Hepatocyte (in vitro differentiated cells): ENCODE measurements around the gene SRRM2. TPM values are rescaled to one million over a fixed set of nuclear protein-coding genes. Genes with fewer than 3 reads are reported as not detected.

Experiments
- DNase-seq: peaks from one replicate; pipeline ENCODE4 v3.0.0-alpha.2; 2016; ENCODE audit warnings: low spot score
- H2AFZ ChIP-seq: fragments of 200-600 bp; sonication (generic); 2 replicates; pipeline ENCODE4 v1.6.0; 2016; ENCODE audit warnings: antibody characterized with exemption, mild to moderate bottlenecking
- H3K27ac ChIP-seq: fragments of 200-600 bp; sonication (generic); 2 replicates; pipeline ENCODE4 v1.5.1; 2016; ENCODE audit warnings: mild to moderate bottlenecking
- H3K27me3 ChIP-seq: fragments of 200-600 bp; sonication (generic); 2 replicates; pipeline ENCODE4 v1.6.1; 2016
- H3K36me3 ChIP-seq: fragments of 200-600 bp; sonication (generic); replicated peaks from 2 replicates; pipeline ENCODE4 v1.5.1; 2016; ENCODE audit warnings: low read depth; ENCODE audit not compliant: insufficient read depth
- H3K4me1 ChIP-seq: fragments of 200-600 bp; sonication (generic); 2 replicates; pipeline ENCODE4 v1.5.1; 2016; ENCODE audit warnings: mild to moderate bottlenecking, moderate library complexity; ENCODE audit not compliant: insufficient read depth
- H3K4me2 ChIP-seq: fragments of 200-600 bp; sonication (generic); 2 replicates; pipeline ENCODE4 v1.6.0; 2016
- H3K4me3 ChIP-seq: fragments of 200-600 bp; sonication (generic); 2 replicates; pipeline ENCODE4 v1.5.1; 2016; ENCODE audit warnings: mild to moderate bottlenecking
- H3K79me2 ChIP-seq: fragments of 200-600 bp; sonication (generic); 2 replicates; pipeline ENCODE4 v1.6.0; 2017; ENCODE audit warnings: mild to moderate bottlenecking
- H3K9me2 ChIP-seq: fragments of 200-600 bp; sonication (generic); replicated peaks from 2 replicates; pipeline ENCODE4 v1.6.0; 2017; ENCODE audit warnings: mild to moderate bottlenecking; ENCODE audit not compliant: insufficient read depth
- H3K9me3 ChIP-seq: fragments of 200-600 bp; sonication (generic); 2 replicates; pipeline ENCODE4 v1.5.1; 2016; ENCODE audit warnings: low read depth, mild to moderate bottlenecking
- H4K20me1 ChIP-seq: fragments of 200-600 bp; sonication (generic); 2 replicates; pipeline ENCODE4 v1.6.0; 2016; ENCODE audit warnings: mild to moderate bottlenecking; ENCODE audit not compliant: insufficient read depth, poor library complexity, severe bottlenecking
- EZH2 ChIP-seq: fragments of 200-600 bp; sonication (generic); IDR thresholded peaks from 2 replicates; pipeline ENCODE4 v1.6.1; 2016; ENCODE audit warnings: antibody characterized with exemption, mild to moderate bottlenecking, borderline replicate concordance
- EZH2phosphoT487 ChIP-seq: fragments of 200-600 bp; sonication (generic); IDR thresholded peaks from one replicate; pipeline ENCODE4 v1.6.1; 2018; ENCODE audit warnings: antibody characterized with exemption, mild to moderate bottlenecking, low read depth, moderate library complexity; ENCODE audit not compliant: unreplicated experiment, severe bottlenecking
- WGBS: methylation state at CpG from one replicate; pipeline ENCODE4 v1.1.6; 2016; ENCODE audit warnings: low lambda C conversion rate; ENCODE audit errors: missing lambda C conversion rate; 5-methylcytosine and 5-hydroxymethylcytosine counted together
- polyA plus RNA-seq: library from polyadenylated mRNA; unstranded; fragments of >200 nt; fragmentation: Nextera tagmentation; extraction: Ambion mirVana; gene quantifications from 2 replicates; pipeline ENCODE4 v1.2.1, GENCODE V29; 2016
- total RNA-seq: library from RNA; depleted of rRNA; stranded (reverse); fragments of >200 nt; gene quantifications from 2 replicates; pipeline ENCODE4 v1.2.3, GENCODE V29; 2014
- TF ChIP-seq, protein P1 (sequence below): fragments of 200-600 bp; sonication (generic); IDR thresholded peaks from 2 replicates; pipeline ENCODE4 v1.5.1; 2016; ENCODE audit warnings: antibody characterized with exemption, mild to moderate bottlenecking; ENCODE audit not compliant: poor library complexity

The SRRM2 gene
- total and polyA plus RNA-seq, 2 experiments from 2014 or later, result 142 to 403 TPM

DNA sequence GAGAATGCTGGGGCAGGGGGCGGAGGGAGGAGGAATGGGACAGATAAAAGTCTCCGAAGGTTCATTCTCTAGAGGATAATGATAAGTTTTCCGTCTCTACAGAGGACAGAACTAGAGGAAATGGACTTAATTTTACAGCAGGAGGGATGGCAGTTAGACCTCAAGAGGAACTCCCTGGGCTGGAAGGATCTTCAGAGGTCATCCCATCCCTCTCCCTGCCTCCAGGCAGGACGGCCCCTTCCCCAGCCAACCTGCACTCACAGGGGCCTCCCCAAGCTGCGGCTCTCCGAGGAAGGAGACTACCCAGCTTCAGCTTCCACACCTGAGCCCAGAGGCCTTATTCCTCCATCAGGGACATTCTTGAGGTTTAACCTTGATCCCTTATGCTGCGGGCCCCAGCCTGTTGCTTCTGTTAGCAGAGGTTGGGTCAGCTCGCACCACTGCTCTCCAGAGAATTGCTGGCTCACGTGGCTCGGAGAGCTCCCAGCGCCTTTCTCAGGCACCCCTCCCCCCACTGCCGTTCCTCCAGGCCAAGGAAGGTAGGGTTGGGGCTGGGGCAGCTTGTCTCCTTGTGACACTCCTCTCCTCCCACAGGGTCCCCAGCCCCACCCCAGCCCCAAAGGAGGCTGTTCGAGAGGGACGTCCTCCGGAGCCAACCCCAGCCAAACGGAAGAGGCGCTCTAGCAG, 16.1 kb downstream of the SRRM2 start:
- no peak for TF ChIP-seq EZH2phosphoT487
- TF ChIP-seq, protein P1, sequence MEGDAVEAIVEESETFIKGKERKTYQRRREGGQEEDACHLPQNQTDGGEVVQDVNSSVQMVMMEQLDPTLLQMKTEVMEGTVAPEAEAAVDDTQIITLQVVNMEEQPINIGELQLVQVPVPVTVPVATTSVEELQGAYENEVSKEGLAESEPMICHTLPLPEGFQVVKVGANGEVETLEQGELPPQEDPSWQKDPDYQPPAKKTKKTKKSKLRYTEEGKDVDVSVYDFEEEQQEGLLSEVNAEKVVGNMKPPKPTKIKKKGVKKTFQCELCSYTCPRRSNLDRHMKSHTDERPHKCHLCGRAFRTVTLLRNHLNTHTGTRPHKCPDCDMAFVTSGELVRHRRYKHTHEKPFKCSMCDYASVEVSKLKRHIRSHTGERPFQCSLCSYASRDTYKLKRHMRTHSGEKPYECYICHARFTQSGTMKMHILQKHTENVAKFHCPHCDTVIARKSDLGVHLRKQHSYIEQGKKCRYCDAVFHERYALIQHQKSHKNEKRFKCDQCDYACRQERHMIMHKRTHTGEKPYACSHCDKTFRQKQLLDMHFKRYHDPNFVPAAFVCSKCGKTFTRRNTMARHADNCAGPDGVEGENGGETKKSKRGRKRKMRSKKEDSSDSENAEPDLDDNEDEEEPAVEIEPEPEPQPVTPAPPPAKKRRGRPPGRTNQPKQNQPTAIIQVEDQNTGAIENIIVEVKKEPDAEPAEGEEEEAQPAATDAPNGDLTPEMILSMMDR, result no peak
- no peak for TF ChIP-seq EZH2
- Histone ChIP-seq H3K27ac (no peak overlapping the region), H3K9me3 (no peaks in the 10 kb centered on the region), H3K9me2 (no peaks in the 10 kb centered on the region), H3K4me1 (no peaks in the 10 kb centered on the region), H2AFZ (no peak overlapping the region), H3K4me3 (no peak overlapping the region), H3K36me3 (peaks cover 12% of the 10 kb centered on the region), H3K79me2 (peaks cover 61% of the 10 kb centered on the region), H3K4me2 (no peak overlapping the region), H3K27me3 (no peaks in the 10 kb centered on the region), H4K20me1 (peaks cover 69% of the 10 kb centered on the region)
- 90% methylated on average over 16 of the region's 17 CpGs for WGBS
- DNase-seq, result no peak

DNA sequence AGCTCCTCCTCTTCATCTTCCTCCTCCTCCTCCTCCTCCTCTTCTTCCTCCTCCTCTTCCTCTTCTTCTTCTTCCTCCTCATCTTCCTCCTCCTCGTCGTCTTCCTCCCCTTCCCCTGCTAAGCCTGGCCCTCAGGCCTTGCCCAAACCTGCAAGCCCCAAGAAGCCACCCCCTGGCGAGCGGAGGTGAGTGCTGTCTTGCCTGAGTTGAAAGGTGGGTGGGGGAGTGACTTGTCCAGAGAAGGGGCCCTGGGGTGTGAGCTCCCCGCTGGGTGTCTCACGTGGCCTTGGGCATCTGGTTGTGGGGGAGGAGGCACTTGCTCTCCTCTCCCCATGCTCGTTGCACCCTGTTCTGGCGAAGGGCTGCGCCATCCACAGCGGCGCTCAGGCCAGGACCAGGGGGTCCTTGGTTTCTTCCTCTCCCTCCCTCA, 16.7 kb downstream of the SRRM2 start:
- no peak overlapping the region for H3K27ac ChIP-seq
- no peaks in the 10 kb centered on the region for H3K9me3 ChIP-seq
- no peaks in the 10 kb centered on the region for H3K27me3 ChIP-seq
- TF ChIP-seq, protein P1, result no peak
- TF ChIP-seq EZH2phosphoT487 (no peak), EZH2 (no peak)
- peaks cover 67% of the 10 kb centered on the region for H4K20me1 ChIP-seq
- H3K4me1 ChIP-seq, result no peaks in the 10 kb centered on the region
- DNase-seq, result no peak
- H2AFZ ChIP-seq, result no peak overlapping the region
- 91% methylated on average over 7 of the region's 11 CpGs for WGBS
- H3K4me3 ChIP-seq, result no peak overlapping the region
- peaks cover 7% of the 10 kb centered on the region for H3K36me3 ChIP-seq
- no peak overlapping the region for H3K4me2 ChIP-seq
- H3K79me2 ChIP-seq, result peaks cover 59% of the 10 kb centered on the region
- H3K9me2 ChIP-seq, result no peaks in the 10 kb centered on the region

DNA sequence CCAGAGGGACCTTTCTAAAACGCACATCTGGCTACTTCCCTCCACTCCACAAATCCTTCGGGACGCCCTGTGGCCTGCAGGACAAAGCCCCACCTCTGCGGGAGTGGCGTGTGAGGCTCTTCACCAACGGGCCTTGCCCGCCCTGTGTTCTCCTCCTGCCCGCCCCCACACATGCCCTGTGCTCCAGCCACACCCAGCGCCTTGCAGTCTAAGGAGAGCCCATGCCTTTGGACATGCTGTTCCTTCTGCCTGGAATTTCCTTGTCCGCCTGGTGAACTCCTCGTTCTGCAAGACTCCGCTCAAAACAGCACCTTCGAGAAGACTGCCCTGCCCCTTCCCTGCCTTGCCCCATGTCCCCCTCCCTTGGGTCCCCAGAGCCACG, 17.2 kb downstream of the SRRM2 start:
- no peak overlapping the region for H3K4me3 ChIP-seq
- no peaks in the 10 kb centered on the region for H3K9me3 ChIP-seq
- DNase-seq, result no peak
- no peaks in the 10 kb centered on the region for H3K4me1 ChIP-seq
- no peak overlapping the region for H3K27ac ChIP-seq
- no peak overlapping the region for H3K4me2 ChIP-seq
- peaks cover 1% of the 10 kb centered on the region for H3K36me3 ChIP-seq
- H3K79me2 ChIP-seq, result peaks cover 58% of the 10 kb centered on the region
- no peak overlapping the region for H2AFZ ChIP-seq
- H4K20me1 ChIP-seq, result peaks cover 62% of the 10 kb centered on the region
- TF ChIP-seq EZH2phosphoT487 (no peak), EZH2 (no peak)
- TF ChIP-seq, protein P1, result no peak
- H3K27me3 ChIP-seq, result no peaks in the 10 kb centered on the region
- WGBS, result 93% methylated on average over 14 of the region's 14 CpGs
- H3K9me2 ChIP-seq, result no peaks in the 10 kb centered on the region
